Measurements from ENCODE around the gene ATXN1. TPM values are rescaled to one million over a fixed set of nuclear protein-coding genes. Genes with fewer than 3 reads are reported as not detected.

ATXN1 gene
- total and polyA plus RNA-seq, 2 experiments from 2014 or later: 4.8 to 9.1 TPM

DNA sequence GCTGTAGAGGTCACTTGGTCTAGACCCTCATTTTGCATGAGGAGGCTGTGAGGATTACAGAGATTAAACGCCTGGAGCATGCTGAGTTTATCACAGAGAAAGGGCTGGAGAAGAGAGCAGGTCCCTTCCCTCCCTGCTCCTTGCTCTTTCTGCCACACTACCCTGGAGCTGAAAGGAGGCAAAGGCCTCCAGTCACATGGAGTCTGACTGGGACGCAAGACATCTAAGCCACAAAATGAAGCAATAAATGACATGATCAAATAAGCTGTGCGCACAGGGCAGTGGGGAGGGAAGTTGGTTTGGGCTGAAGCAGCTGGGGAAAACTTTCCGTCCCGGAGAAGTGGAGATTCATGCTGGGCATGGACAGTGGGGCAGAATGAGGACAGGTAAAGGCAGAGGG is 33.3 kb downstream of the ATXN1 start (continued):
- TF ChIP-seq, protein P1, sequence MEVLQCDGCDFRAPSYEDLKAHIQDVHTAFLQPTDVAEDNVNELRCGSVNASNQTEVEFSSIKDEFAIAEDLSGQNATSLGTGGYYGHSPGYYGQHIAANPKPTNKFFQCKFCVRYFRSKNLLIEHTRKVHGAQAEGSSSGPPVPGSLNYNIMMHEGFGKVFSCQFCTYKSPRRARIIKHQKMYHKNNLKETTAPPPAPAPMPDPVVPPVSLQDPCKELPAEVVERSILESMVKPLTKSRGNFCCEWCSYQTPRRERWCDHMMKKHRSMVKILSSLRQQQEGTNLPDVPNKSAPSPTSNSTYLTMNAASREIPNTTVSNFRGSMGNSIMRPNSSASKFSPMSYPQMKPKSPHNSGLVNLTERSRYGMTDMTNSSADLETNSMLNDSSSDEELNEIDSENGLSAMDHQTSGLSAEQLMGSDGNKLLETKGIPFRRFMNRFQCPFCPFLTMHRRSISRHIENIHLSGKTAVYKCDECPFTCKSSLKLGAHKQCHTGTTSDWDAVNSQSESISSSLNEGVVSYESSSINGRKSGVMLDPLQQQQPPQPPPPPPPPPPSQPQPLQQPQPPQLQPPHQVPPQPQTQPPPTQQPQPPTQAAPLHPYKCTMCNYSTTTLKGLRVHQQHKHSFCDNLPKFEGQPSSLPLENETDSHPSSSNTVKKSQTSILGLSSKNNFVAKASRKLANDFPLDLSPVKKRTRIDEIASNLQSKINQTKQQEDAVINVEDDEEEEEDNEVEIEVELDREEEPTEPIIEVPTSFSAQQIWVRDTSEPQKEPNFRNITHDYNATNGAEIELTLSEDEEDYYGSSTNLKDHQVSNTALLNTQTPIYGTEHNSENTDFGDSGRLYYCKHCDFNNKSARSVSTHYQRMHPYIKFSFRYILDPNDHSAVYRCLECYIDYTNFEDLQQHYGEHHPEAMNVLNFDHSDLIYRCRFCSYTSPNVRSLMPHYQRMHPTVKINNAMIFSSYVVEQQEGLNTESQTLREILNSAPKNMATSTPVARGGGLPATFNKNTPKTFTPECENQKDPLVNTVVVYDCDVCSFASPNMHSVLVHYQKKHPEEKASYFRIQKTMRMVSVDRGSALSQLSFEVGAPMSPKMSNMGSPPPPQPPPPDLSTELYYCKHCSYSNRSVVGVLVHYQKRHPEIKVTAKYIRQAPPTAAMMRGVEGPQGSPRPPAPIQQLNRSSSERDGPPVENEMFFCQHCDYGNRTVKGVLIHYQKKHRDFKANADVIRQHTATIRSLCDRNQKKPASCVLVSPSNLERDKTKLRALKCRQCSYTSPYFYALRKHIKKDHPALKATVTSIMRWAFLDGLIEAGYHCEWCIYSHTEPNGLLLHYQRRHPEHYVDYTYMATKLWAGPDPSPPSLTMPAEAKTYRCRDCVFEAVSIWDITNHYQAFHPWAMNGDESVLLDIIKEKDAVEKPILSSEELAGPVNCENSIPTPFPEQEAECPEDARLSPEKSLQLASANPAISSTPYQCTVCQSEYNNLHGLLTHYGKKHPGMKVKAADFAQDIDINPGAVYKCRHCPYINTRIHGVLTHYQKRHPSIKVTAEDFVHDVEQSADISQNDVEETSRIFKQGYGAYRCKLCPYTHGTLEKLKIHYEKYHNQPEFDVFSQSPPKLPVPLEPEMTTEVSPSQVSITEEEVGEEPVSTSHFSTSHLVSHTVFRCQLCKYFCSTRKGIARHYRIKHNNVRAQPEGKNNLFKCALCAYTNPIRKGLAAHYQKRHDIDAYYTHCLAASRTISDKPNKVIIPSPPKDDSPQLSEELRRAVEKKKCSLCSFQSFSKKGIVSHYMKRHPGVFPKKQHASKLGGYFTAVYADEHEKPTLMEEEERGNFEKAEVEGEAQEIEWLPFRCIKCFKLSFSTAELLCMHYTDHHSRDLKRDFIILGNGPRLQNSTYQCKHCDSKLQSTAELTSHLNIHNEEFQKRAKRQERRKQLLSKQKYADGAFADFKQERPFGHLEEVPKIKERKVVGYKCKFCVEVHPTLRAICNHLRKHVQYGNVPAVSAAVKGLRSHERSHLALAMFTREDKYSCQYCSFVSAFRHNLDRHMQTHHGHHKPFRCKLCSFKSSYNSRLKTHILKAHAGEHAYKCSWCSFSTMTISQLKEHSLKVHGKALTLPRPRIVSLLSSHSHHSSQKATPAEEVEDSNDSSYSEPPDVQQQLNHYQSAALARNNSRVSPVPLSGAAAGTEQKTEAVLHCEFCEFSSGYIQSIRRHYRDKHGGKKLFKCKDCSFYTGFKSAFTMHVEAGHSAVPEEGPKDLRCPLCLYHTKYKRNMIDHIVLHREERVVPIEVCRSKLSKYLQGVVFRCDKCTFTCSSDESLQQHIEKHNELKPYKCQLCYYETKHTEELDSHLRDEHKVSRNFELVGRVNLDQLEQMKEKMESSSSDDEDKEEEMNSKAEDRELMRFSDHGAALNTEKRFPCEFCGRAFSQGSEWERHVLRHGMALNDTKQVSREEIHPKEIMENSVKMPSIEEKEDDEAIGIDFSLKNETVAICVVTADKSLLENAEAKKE (CRISPR knock-in tag; IDR thresholded peaks at IDR 0.05): no peak
- TF ChIP-seq STAT1 (IDR thresholded peaks at IDR 0.05; ENCODE audit: unreplicated experiment): no peak

DNA sequence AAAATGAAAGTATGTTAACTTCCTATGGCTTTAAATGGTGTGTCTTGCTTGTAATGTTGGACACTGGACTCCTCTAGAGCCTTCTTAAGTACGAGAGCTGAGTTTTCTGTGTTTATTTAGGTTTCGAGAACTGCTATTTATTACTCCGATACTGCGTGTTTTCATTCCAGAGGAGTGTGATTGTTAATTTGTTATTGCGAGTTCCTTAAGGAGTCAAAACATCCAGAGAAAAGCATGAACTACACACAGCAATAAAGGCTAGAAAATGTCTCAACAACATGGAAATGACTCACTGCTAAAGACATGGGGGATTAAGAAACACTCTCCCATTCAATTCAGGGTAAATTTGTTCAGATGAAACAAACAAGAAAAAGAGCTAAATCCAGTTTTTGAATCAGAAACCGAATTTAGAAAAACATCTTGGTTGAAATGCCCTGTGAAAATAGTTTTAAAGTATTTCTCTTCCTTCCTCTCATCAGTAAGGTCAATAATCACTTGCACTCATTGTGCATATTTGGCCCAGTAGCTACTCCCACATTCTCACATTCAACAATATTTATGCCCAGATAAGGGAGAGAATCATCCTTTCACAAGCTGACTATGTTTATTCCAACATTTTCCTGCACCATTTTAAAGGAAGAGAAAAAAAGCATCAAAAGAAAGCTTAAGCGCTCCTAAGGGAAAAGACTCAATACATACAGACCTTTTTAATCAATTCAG is 36.0 kb downstream of the ATXN1 start:
- Mint-ChIP-seq H3K4me1 (peaks cover 14% of the 10 kb centered on the region), H3K27ac (no peak overlapping the region; the same call in 1 of the 2 replicates), H3K9me3 (no peaks in the 10 kb centered on the region), H3K36me3 (ENCODE audit: low read depth) (no peaks in the 10 kb centered on the region), H3K4me3 (no peak overlapping the region), H3K27me3 (ENCODE audit: insufficient read depth, low read depth, poor library complexity) (no peaks in the 10 kb centered on the region)
- no peaks in the 10 kb centered on the region for H3K27me3 ChIP-seq (ENCODE audit: insufficient read depth)
- DNase-seq (ENCODE audit: low spot score) (no peak), ATAC-seq (no peak)
- no peak overlapping the region for H3K4me2 ChIP-seq
- H3K9me2 ChIP-seq (ENCODE audit: insufficient read depth): no peaks in the 10 kb centered on the region
- no peaks in the 10 kb centered on the region for H3K79me2 ChIP-seq (replicated peaks; ENCODE audit: insufficient read depth)
- H3F3A ChIP-seq (replicated peaks; ENCODE audit: low read depth): no peaks in the 10 kb centered on the region
- H3K36me3 ChIP-seq (ENCODE audit: insufficient read depth): no peaks in the 10 kb centered on the region
- H3K4me1 ChIP-seq (ENCODE audit: insufficient read depth): peaks cover 12% of the 10 kb centered on the region; the same call in 1 of the 2 replicates
- no peak overlapping the region for H3K4me3 ChIP-seq
- no peak overlapping the region; the same call in 1 of the 2 replicates for H3K27ac ChIP-seq (ENCODE audit: low read depth)
- no peak overlapping the region for H2AFZ ChIP-seq
- no peaks in the 10 kb centered on the region for H4K20me1 ChIP-seq (replicated peaks; ENCODE audit: insufficient read depth)
- TF ChIP-seq EZH2 (IDR thresholded peaks at IDR 0.05; ENCODE audit: low read depth, unreplicated experiment) (no peak), ZNF114 (CRISPR knock-in tag; IDR thresholded peaks at IDR 0.05) (no peak), JUNB (IDR thresholded peaks at IDR 0.05; ENCODE audit: unreplicated experiment) (no peak), POLR2AphosphoS5 (IDR thresholded peaks at IDR 0.05; ENCODE audit: low read depth) (no peak), ZNF331 (CRISPR knock-in tag; IDR thresholded peaks at IDR 0.05; ENCODE audit: low read depth) (no peak), CREB1 (CRISPR knock-in tag; IDR thresholded peaks at IDR 0.05; ENCODE audit: low read depth) (no peak), STAT1 (IDR thresholded peaks at IDR 0.05; ENCODE audit: unreplicated experiment) (no peak)
- TF ChIP-seq, protein P2, sequence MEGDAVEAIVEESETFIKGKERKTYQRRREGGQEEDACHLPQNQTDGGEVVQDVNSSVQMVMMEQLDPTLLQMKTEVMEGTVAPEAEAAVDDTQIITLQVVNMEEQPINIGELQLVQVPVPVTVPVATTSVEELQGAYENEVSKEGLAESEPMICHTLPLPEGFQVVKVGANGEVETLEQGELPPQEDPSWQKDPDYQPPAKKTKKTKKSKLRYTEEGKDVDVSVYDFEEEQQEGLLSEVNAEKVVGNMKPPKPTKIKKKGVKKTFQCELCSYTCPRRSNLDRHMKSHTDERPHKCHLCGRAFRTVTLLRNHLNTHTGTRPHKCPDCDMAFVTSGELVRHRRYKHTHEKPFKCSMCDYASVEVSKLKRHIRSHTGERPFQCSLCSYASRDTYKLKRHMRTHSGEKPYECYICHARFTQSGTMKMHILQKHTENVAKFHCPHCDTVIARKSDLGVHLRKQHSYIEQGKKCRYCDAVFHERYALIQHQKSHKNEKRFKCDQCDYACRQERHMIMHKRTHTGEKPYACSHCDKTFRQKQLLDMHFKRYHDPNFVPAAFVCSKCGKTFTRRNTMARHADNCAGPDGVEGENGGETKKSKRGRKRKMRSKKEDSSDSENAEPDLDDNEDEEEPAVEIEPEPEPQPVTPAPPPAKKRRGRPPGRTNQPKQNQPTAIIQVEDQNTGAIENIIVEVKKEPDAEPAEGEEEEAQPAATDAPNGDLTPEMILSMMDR (conservative IDR thresholded peaks at IDR 0.05; ENCODE audit: low read depth in 2 of 2): no peak
- TF ChIP-seq, protein P3, sequence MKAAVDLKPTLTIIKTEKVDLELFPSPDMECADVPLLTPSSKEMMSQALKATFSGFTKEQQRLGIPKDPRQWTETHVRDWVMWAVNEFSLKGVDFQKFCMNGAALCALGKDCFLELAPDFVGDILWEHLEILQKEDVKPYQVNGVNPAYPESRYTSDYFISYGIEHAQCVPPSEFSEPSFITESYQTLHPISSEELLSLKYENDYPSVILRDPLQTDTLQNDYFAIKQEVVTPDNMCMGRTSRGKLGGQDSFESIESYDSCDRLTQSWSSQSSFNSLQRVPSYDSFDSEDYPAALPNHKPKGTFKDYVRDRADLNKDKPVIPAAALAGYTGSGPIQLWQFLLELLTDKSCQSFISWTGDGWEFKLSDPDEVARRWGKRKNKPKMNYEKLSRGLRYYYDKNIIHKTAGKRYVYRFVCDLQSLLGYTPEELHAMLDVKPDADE (IDR thresholded peaks at IDR 0.05): no peak

Measured in GM23338 (cell line).